Peyer's patch (tissue), 4 donors: Measurements from ENCODE around the gene SBF1.

Source experiments
- POLR2A ChIP-seq, 2 donors: fragments of 450-650 bp; IDR thresholded peaks; one replicate each; pipeline ENCODE4 v1.5.1; 2017; ENCODE audit warnings: antibody characterized with exemption in 2 of 2, mild to moderate bottlenecking in 2 of 2, moderate library complexity in 2 of 2
- TF ChIP-seq, protein P1 (sequence below), 6 experiments: fragments of 450-650 bp in 4 of 6; fragments of 200-600 bp in 2 of 6; sonication (generic) in 1 of 6; IDR thresholded peaks; one replicate each; pipeline ENCODE4 v1.5.1; 2017 to 2019; ENCODE audit warnings: antibody characterized with exemption in 6 of 6, mild to moderate bottlenecking in 3 of 6, moderate library complexity in 1 of 6

- TF ChIP-seq, protein P1, sequence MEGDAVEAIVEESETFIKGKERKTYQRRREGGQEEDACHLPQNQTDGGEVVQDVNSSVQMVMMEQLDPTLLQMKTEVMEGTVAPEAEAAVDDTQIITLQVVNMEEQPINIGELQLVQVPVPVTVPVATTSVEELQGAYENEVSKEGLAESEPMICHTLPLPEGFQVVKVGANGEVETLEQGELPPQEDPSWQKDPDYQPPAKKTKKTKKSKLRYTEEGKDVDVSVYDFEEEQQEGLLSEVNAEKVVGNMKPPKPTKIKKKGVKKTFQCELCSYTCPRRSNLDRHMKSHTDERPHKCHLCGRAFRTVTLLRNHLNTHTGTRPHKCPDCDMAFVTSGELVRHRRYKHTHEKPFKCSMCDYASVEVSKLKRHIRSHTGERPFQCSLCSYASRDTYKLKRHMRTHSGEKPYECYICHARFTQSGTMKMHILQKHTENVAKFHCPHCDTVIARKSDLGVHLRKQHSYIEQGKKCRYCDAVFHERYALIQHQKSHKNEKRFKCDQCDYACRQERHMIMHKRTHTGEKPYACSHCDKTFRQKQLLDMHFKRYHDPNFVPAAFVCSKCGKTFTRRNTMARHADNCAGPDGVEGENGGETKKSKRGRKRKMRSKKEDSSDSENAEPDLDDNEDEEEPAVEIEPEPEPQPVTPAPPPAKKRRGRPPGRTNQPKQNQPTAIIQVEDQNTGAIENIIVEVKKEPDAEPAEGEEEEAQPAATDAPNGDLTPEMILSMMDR (IDR thresholded peaks at IDR 0.05) = no peak
- TF ChIP-seq POLR2A (IDR thresholded peaks at IDR 0.05) = no peak
Measured at GRCh38 chr22:50476868-50477267, 2.0 kb upstream of the SBF1 start.
